AG04450 (cell line): ENCODE results near the gene NRIP2. TPM values are rescaled to one million over a fixed set of nuclear protein-coding genes. Genes with fewer than 3 reads are reported as not detected.

ENCODE experiments used
- CTCF ChIA-PET: fragments of 300-600, 350-600 bp; formaldehyde crosslinking; extraction: SDS; loops from one replicate; lab custom pipeline; 2022; ENCODE audit warnings: antibody characterized with exemption, inconsistent platforms; lab: Charles Lee
- POLR2A ChIA-PET: fragments of 350-600 bp; formaldehyde crosslinking; extraction: SDS; loops from one replicate; lab custom pipeline; 2021; ENCODE audit warnings: antibody characterized with exemption, inconsistent platforms; lab: Yijun Ruan, JAX
- DNase-seq: peaks from one replicate; pipeline ENCODE4 v3.0.0-alpha.2; 2011; ENCODE audit warnings: low read depth, low spot score
- H3K27ac ChIP-seq: one replicate; pipeline ENCODE4 v1.5.1; 2012; ENCODE audit warnings: low read depth, low read length, control low read depth
- H3K27me3 ChIP-seq: one replicate; pipeline ENCODE4 v1.6.0; 2012; ENCODE audit warnings: low read length; ENCODE audit not compliant: control insufficient read depth, insufficient read depth
- H3K4me3 ChIP-seq: 2 replicates; pipeline ENCODE4 v1.5.1; 2011; ENCODE audit warnings: mild to moderate bottlenecking, low read depth, low read length, control low read depth
- H3K9me3 ChIP-seq: 2 replicates; pipeline ENCODE4 v1.5.1; 2012; ENCODE audit warnings: low read length; ENCODE audit not compliant: control insufficient read depth, insufficient read depth
- polyA plus RNA-seq: library from polyadenylated mRNA; depleted of rRNA; stranded (reverse); fragments of >200 nt; gene quantifications from 2 replicates; pipeline ENCODE4 v1.2.3, GENCODE V29; 2011
- TF ChIP-seq, protein P1 (sequence below): IDR thresholded peaks from 2 replicates; pipeline ENCODE4 v1.5.1; 2011; ENCODE audit warnings: low read depth, low read length, control low read depth, inconsistent platforms

The NRIP2 gene
- polyA plus RNA-seq, 1 experiment = 0.66 TPM

DNA sequence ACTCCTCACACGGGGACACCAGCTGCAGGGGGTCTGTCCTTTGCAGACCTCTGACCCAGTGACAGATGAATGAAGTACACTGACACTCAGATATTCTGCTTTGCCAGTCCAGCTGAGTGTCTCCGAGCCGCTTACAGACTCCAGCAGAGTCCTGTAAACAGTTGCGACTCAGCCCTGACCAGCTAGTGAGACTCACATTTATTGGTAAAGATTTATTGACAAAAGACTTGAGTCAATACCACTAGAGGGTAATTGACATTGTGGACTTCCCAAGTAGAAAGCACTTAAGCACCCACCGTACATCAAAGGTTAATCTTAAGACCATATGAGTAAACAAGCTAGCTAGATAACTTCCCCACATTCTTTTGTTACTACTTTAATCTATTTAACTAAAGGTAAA, 49.8 kb downstream of the NRIP2 start:
- H3K27ac ChIP-seq = no peak overlapping the region
- ChIA-PET POLR2A (no interaction called here), CTCF (interaction anchor here (0.9 to 2.6 kb wide), 6 partner anchors 11 to 102 kb away, joined by 3 to 10 read pairs (median 6); no protein-coding TSS in a partner anchor)
- peaks cover 42% of the 10 kb centered on the region for H3K27me3 ChIP-seq
- DNase-seq = no peak
- H3K4me3 ChIP-seq = no peak overlapping the region
- H3K9me3 ChIP-seq = no peaks in the 10 kb centered on the region
- TF ChIP-seq, protein P1, sequence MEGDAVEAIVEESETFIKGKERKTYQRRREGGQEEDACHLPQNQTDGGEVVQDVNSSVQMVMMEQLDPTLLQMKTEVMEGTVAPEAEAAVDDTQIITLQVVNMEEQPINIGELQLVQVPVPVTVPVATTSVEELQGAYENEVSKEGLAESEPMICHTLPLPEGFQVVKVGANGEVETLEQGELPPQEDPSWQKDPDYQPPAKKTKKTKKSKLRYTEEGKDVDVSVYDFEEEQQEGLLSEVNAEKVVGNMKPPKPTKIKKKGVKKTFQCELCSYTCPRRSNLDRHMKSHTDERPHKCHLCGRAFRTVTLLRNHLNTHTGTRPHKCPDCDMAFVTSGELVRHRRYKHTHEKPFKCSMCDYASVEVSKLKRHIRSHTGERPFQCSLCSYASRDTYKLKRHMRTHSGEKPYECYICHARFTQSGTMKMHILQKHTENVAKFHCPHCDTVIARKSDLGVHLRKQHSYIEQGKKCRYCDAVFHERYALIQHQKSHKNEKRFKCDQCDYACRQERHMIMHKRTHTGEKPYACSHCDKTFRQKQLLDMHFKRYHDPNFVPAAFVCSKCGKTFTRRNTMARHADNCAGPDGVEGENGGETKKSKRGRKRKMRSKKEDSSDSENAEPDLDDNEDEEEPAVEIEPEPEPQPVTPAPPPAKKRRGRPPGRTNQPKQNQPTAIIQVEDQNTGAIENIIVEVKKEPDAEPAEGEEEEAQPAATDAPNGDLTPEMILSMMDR = no peak

DNA sequence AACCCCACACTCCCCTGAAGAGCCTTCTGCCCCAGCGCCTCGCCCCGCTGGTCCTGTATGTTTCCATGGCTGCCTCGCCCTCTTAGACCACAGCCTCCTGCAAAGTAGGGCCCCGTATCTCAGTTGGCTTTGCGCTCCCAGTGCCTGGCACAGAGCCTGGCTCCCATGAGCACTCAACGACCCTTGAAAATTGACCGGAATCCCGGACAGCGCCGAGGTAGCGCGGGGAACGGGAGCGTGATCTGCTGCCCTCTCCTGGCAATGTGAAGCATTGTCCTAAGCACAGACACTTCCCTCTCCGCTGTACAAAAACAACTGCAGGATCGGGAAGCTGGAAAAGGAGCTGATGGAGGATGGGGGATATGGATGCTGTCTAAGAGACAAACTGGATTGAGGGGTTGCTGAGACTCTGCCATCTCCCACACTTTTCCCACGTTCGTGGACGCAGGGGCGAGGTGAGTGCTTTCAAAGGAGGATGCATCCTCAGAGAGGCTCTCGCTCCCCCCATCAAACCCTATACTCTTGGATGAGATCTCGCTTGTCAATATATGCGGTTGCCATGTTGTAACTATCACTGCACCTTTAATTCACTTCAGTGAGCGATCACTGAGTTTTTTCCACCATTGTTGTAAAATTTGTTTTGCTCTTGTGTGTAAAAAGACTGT, 50.8 kb downstream of the NRIP2 start:
- no peaks in the 10 kb centered on the region for H3K9me3 ChIP-seq
- no peak overlapping the region for H3K27ac ChIP-seq
- no peak overlapping the region for H3K4me3 ChIP-seq
- H3K27me3 ChIP-seq = peaks cover 39% of the 10 kb centered on the region
- ChIA-PET CTCF (interaction anchor here (0.6 to 2.6 kb wide), 26 partner anchors 9 to 1309 kb away, joined by 3 to 10 read pairs (median 4); no protein-coding TSS in a partner anchor), POLR2A (no interaction called here)
- TF ChIP-seq, protein P1 = peak; percentile 89
- DNase-seq = no peak

DNA sequence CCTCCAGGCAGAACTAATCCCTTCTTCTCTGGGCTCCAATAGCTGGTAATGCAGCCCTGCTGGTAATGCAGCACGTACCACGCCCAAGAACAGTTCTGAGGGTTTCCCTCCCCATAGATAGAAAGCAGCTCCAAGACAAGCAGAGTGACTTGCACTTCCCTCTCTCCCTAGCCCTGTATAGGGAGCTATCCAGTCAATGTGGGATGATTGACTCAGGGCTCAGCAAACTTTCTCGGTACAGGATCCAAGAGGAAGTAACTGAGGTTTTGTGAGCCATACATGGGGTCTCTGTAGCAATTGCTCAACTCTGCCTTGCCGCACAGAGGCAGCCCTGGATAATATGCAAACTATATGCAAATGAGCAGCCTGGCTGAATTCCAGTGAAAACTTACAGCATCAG, 55.6 kb downstream of the NRIP2 start:
- ChIA-PET CTCF (interaction anchor here (0.6 kb wide), 1 partner anchor 10 kb away, joined by 3 read pairs; no protein-coding TSS in a partner anchor), POLR2A (no interaction called here)
- Histone ChIP-seq H3K27me3 (peaks cover 30% of the 10 kb centered on the region), H3K27ac (no peak overlapping the region), H3K4me3 (no peak overlapping the region), H3K9me3 (no peaks in the 10 kb centered on the region)
- DNase-seq = no peak
- TF ChIP-seq, protein P1 = no peak

DNA sequence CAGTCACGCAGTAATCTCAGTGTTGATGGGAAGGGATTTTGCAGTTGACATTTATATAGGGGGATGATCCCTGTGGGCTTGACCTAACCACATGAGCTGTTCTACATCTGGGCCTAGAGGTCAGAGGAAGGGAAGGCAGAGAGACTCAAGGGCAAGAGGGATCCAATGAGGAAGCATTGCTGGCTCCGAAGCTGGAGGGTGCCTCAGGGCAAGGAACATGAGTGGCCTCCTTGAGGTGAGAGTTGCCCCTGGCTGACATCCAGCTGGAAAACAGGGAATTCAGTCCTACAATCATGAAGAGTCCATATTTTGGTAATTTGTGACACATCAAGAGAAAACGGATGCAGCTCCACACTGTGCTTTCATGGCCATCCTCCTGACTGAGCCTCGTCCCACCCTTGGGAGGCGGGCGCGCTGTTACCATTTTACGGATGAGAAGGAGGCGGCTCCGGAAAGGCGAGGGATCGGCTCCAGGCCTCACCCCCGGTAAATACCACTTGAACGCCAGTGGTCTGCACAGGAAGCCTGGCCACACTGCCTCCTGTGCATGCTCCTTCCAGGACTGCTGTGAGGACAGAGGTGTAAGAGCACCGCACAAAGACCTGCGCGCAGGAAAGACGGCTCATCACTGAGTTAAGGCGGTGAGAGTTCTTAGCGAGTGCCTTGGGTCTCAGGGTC, 58.6 kb downstream of the NRIP2 start:
- CTCF ChIA-PET = no interaction called here
- POLR2A ChIA-PET = no interaction called here
- Histone ChIP-seq H3K4me3 (no peak overlapping the region), H3K27me3 (peaks cover 26% of the 10 kb centered on the region), H3K27ac (no peak overlapping the region), H3K9me3 (no peaks in the 10 kb centered on the region)
- no peak for DNase-seq
- TF ChIP-seq, protein P1 = no peak

DNA sequence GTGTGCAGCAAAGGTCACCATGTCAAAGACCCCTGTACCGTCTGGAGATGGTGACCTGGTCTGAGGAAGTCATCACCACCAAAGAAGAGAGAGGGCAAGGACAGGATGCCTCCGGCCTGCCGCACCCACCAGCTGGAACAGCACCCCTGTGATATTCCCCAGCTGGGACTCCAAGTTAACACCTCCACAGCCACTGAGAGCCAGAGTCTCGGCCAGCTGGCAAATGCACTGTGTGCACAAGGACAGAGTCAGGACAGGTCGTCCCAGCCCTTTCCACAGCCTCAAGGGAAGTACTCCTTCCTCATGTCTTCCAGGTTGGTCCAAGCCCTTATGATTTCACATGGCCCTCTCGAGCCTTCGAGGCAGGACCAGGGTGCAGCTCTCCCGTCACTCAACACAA, 59.4 kb downstream of the NRIP2 start:
- no peak for DNase-seq
- CTCF ChIA-PET = interaction anchor here (1.6 kb wide), 1 partner anchor 9 kb away, joined by 5 read pairs; no protein-coding TSS in a partner anchor
- Histone ChIP-seq H3K9me3 (no peaks in the 10 kb centered on the region), H3K4me3 (no peak overlapping the region), H3K27ac (no peak overlapping the region), H3K27me3 (peaks cover 26% of the 10 kb centered on the region)
- POLR2A ChIA-PET = no interaction called here
- TF ChIP-seq, protein P1 = no peak
